ENCODE data around the gene MIA.

The MIA gene

GRCh38 chr19:40743926-40744325 is 31.4 kb upstream of the MIA start:
- DNase-seq (ENCODE audit: low read depth in 1 of 2, low spot score in 1 of 2): no peak
- TF ChIP-seq CTCF (IDR thresholded peaks at IDR 0.05; ENCODE audit: insufficient read depth, low read length): no peak
- no peak for TF ChIP-seq POLR2AphosphoS5 (IDR thresholded peaks at IDR 0.05; ENCODE audit: low read depth)
- no peak for TF ChIP-seq GABPA (IDR thresholded peaks at IDR 0.05; ENCODE audit: low read depth)
- TF ChIP-seq SPI1 (IDR thresholded peaks at IDR 0.05; ENCODE audit: borderline replicate concordance, low read depth): no peak
- no peak for TF ChIP-seq REST (IDR thresholded peaks at IDR 0.05; ENCODE audit: insufficient replicate concordance, low read depth)
- Histone ChIP-seq H3K27me3 (ENCODE audit: insufficient read depth, poor library complexity, severe bottlenecking) (no peaks in the 10 kb centered on the region), H3K27ac (replicated peaks) (no peak overlapping the region), H3K4me3 (replicated peaks; ENCODE audit: insufficient read depth, low read length) (no peak overlapping the region)

GRCh38 chr19:40744554-40745401 is 30.5 kb upstream of the MIA start:
- DNase-seq (ENCODE audit: low read depth in 1 of 2, low spot score in 1 of 2): no peak
- H3K4me3 ChIP-seq (replicated peaks; ENCODE audit: insufficient read depth, low read length): no peak overlapping the region
- H3K27ac ChIP-seq (replicated peaks): no peak overlapping the region
- no peaks in the 10 kb centered on the region for H3K27me3 ChIP-seq (ENCODE audit: insufficient read depth, poor library complexity, severe bottlenecking)
- TF ChIP-seq CTCF (IDR thresholded peaks at IDR 0.05; ENCODE audit: insufficient read depth, low read length) (no peak), SPI1 (IDR thresholded peaks at IDR 0.05; ENCODE audit: borderline replicate concordance, low read depth) (no peak), GABPA (IDR thresholded peaks at IDR 0.05; ENCODE audit: low read depth) (no peak), REST (IDR thresholded peaks at IDR 0.05; ENCODE audit: insufficient replicate concordance, low read depth) (no peak), POLR2AphosphoS5 (IDR thresholded peaks at IDR 0.05; ENCODE audit: low read depth) (no peak)

GRCh38 chr19:40745402-40745780 is 29.9 kb upstream of the MIA start:
- DNase-seq (ENCODE audit: low read depth in 1 of 2, low spot score in 1 of 2): no peak
- Histone ChIP-seq H3K27me3 (ENCODE audit: insufficient read depth, poor library complexity, severe bottlenecking) (no peaks in the 10 kb centered on the region), H3K4me3 (replicated peaks; ENCODE audit: insufficient read depth, low read length) (no peak overlapping the region), H3K27ac (replicated peaks) (no peak overlapping the region)
- TF ChIP-seq CTCF (IDR thresholded peaks at IDR 0.05; ENCODE audit: insufficient read depth, low read length) (no peak), REST (IDR thresholded peaks at IDR 0.05; ENCODE audit: insufficient replicate concordance, low read depth) (no peak), GABPA (IDR thresholded peaks at IDR 0.05; ENCODE audit: low read depth) (no peak), SPI1 (IDR thresholded peaks at IDR 0.05; ENCODE audit: borderline replicate concordance, low read depth) (no peak), POLR2AphosphoS5 (IDR thresholded peaks at IDR 0.05; ENCODE audit: low read depth) (no peak)

All from HL-60 (cell line).